H1 (cell line): ENCODE data around the gene AGBL4. TPM values are rescaled to one million over a fixed set of nuclear protein-coding genes. Genes with fewer than 3 reads are reported as not detected.

ENCODE experiments used
- CTCF ChIA-PET: fragments of 300-600 bp; sonication (Branson Sonifier 250); formaldehyde crosslinking; loops from one replicate; lab custom pipeline; 2021; ENCODE audit not compliant: partially characterized antibody; lab: Charles Lee
- POLR2A ChIA-PET: fragments of 300-600 bp; sonication (Branson Sonifier 250); formaldehyde crosslinking; loops from one replicate; lab custom pipeline; 2021; ENCODE audit warnings: inconsistent platforms; ENCODE audit not compliant: partially characterized antibody; lab: Charles Lee
- DNase-seq, 2 experiments: peaks; one replicate each; pipeline versions ENCODE4 v3.0.0 to v3.0.0-alpha.2; 2010 to 2022; ENCODE audit warnings: low spot score in 2 of 2, low read depth in 1 of 2, mixed read lengths in 1 of 2
- FAIRE-seq: peaks from 2 replicates; lab custom pipeline; 2011; peaks lifted over from hg19 to GRCh38; lab: Jason Lieb, UNC
- H2AFZ ChIP-seq: 2 replicates; pipeline ENCODE4 v1.8.1; 2012; ENCODE audit warnings: low read length, inconsistent platforms
- H2AK5ac ChIP-seq: 2 replicates; pipeline ENCODE4 v1.6.1; 2013; ENCODE audit warnings: low read depth, low read length
- H2BK120ac ChIP-seq: replicated peaks from 2 replicates; pipeline ENCODE3; 2013; ENCODE audit warnings: low read depth, low read length, inconsistent platforms
- H2BK12ac ChIP-seq: 2 replicates; pipeline ENCODE4 v1.6.1; 2013; ENCODE audit warnings: low read depth, low read length
- H2BK15ac ChIP-seq: 2 replicates; pipeline ENCODE4 v1.6.1; 2013; ENCODE audit warnings: low read length
- H2BK20ac ChIP-seq: 2 replicates; pipeline ENCODE4 v1.6.1; 2013; ENCODE audit warnings: low read length
- H2BK5ac ChIP-seq: 2 replicates; pipeline ENCODE4 v1.6.1; 2013; ENCODE audit warnings: low read depth, low read length
- H3K14ac ChIP-seq: 2 replicates; pipeline ENCODE4 v1.6.1; 2013; ENCODE audit warnings: inconsistent platforms; ENCODE audit not compliant: insufficient read length
- H3K18ac ChIP-seq: 2 replicates; pipeline ENCODE4 v1.6.1; 2013; ENCODE audit warnings: low read length; ENCODE audit errors: extremely low read depth
- H3K23ac ChIP-seq: 2 replicates; pipeline ENCODE4 v1.6.1; 2013; ENCODE audit warnings: inconsistent platforms; ENCODE audit not compliant: insufficient read length
- H3K23me2 ChIP-seq: 2 replicates; pipeline ENCODE4 v1.6.1; 2013; ENCODE audit warnings: low read depth, low read length
- H3K27ac ChIP-seq: 2 replicates; pipeline ENCODE4 v1.6.1; 2011; ENCODE audit warnings: low read depth, low read length, inconsistent platforms
- H3K27me3 ChIP-seq, 4 experiments: replicated peaks in 1 of 4; 1 replicate in 1 of 4; 2 replicates in 3 of 4; pipeline versions ENCODE4 v1.6.1 to v1.8.1; 2011 to 2013; ENCODE audit warnings: low read length in 3 of 4, mild to moderate bottlenecking in 3 of 4, inconsistent platforms in 2 of 4, mixed read lengths in 2 of 4, moderate library complexity in 1 of 4; ENCODE audit not compliant: control insufficient read depth in 3 of 4, insufficient read depth in 3 of 4; ENCODE audit errors: extremely low read depth in 1 of 4
- H3K36me3 ChIP-seq, 4 experiments: 2 replicates each; pipeline versions ENCODE4 v1.6.1 to v1.8.1; 2011 to 2013; ENCODE audit warnings: mild to moderate bottlenecking in 4 of 4, low read length in 3 of 4, moderate library complexity in 2 of 4, control low read depth in 1 of 4, inconsistent platforms in 1 of 4; ENCODE audit not compliant: insufficient read depth in 4 of 4, control insufficient read depth in 2 of 4
- H3K4ac ChIP-seq: replicated peaks from 2 replicates; pipeline ENCODE3; 2013; ENCODE audit warnings: low read length, low read depth, mixed read lengths, inconsistent platforms; ENCODE audit not compliant: insufficient read length
- H3K4me1 ChIP-seq, 4 experiments: replicated peaks in 1 of 4; 1 replicate in 1 of 4; 2 replicates in 3 of 4; pipeline versions ENCODE4 v1.6.1 to v1.8.1; 2011 to 2013; ENCODE audit warnings: low read length in 3 of 4, inconsistent platforms in 2 of 4, mixed read lengths in 1 of 4; ENCODE audit not compliant: insufficient read depth in 4 of 4, control insufficient read depth in 3 of 4
- H3K4me2 ChIP-seq, 2 experiments: 2 replicates each; pipeline versions ENCODE4 v1.6.1 to v1.8.1; 2011 to 2013; ENCODE audit warnings: low read depth in 2 of 2, low read length in 2 of 2, control low read depth in 1 of 2, inconsistent platforms in 1 of 2, mild to moderate bottlenecking in 1 of 2; ENCODE audit not compliant: insufficient read depth in 1 of 2
- H3K4me3 ChIP-seq, 4 experiments: fragments of 200-600, 300-600 bp in 1 of 4; sonication (generic), shearing (Covaris generic), sonication (Bioruptor Twin) in 1 of 4; 2 replicates each; pipeline versions ENCODE4 v1.5.1 to v1.8.1; 2011 to 2016; ENCODE audit warnings: low read length in 4 of 4, low read depth in 3 of 4, control low read depth in 2 of 4, inconsistent platforms in 2 of 4, mild to moderate bottlenecking in 2 of 4, mixed read lengths in 1 of 4, moderate library complexity in 1 of 4; ENCODE audit not compliant: insufficient read depth in 2 of 4; ENCODE audit errors: extremely low read depth in 1 of 4
- H3K56ac ChIP-seq: replicated peaks from 2 replicates; pipeline ENCODE3; 2013; ENCODE audit warnings: low read depth, mild to moderate bottlenecking, mixed read lengths, low read length, inconsistent platforms; ENCODE audit not compliant: insufficient read length
- H3K79me1 ChIP-seq: 2 replicates; pipeline ENCODE4 v1.6.1; 2013; ENCODE audit warnings: low read depth, low read length, control low read depth
- H3K79me2 ChIP-seq, 2 experiments: 2 replicates each; pipeline versions ENCODE4 v1.6.1 to v1.8.1; 2012 to 2013; ENCODE audit warnings: low read length in 2 of 2, mild to moderate bottlenecking in 2 of 2, inconsistent platforms in 1 of 2; ENCODE audit not compliant: insufficient read depth in 2 of 2, control insufficient read depth in 1 of 2
- H3K9ac ChIP-seq, 4 experiments: replicated peaks in 1 of 4; 1 replicate in 1 of 4; 2 replicates in 3 of 4; pipeline versions ENCODE4 v1.6.1 to v1.8.1; 2011 to 2013; ENCODE audit warnings: low read depth in 3 of 4, low read length in 3 of 4, control low read depth in 2 of 4, mild to moderate bottlenecking in 2 of 4, moderate library complexity in 2 of 4, inconsistent platforms in 1 of 4; ENCODE audit errors: extremely low read depth in 1 of 4
- H3K9me3 ChIP-seq, 2 experiments: 2 replicates each; pipeline versions ENCODE4 v1.6.1 to v1.8.1; 2012 to 2013; ENCODE audit warnings: mild to moderate bottlenecking in 2 of 2, moderate library complexity in 2 of 2, control low read depth in 1 of 2, inconsistent platforms in 1 of 2, low read depth in 1 of 2, low read length in 1 of 2, mixed read lengths in 1 of 2; ENCODE audit not compliant: insufficient read depth in 2 of 2
- H4K20me1 ChIP-seq, 2 experiments: replicated peaks in 1 of 2; 2 replicates each; pipeline versions ENCODE3 to v1.8.1; 2011 to 2013; ENCODE audit warnings: inconsistent platforms in 2 of 2, low read length in 2 of 2, mild to moderate bottlenecking in 1 of 2; ENCODE audit not compliant: insufficient read depth in 2 of 2, control insufficient read depth in 1 of 2
- H4K5ac ChIP-seq: 2 replicates; pipeline ENCODE4 v1.6.1; 2013; ENCODE audit warnings: low read length, low read depth, mixed read lengths, inconsistent platforms; ENCODE audit not compliant: insufficient read length
- H4K8ac ChIP-seq: 2 replicates; pipeline ENCODE4 v1.8.0; 2013; ENCODE audit warnings: mild to moderate bottlenecking, moderate library complexity, low read length, inconsistent platforms; ENCODE audit not compliant: insufficient read depth; ENCODE audit errors: extremely low read depth
- H4K91ac ChIP-seq: replicated peaks from 2 replicates; pipeline ENCODE3; 2013; ENCODE audit warnings: low read length, mixed read lengths, inconsistent platforms; ENCODE audit not compliant: insufficient read length
- BCL11A ChIP-seq, 2 experiments: IDR thresholded peaks; one replicate each; pipeline ENCODE4 v1.6.1; 2011; ENCODE audit warnings: low read depth in 2 of 2, low read length in 2 of 2, mild to moderate bottlenecking in 2 of 2
- CBX8 ChIP-seq: fragments of 300-800, 300-1000 bp; sonication (generic); IDR thresholded peaks from 2 replicates; pipeline ENCODE4 v1.7.1; 2016; ENCODE audit warnings: low read depth, low read length, borderline replicate concordance
- CTBP2 ChIP-seq: IDR thresholded peaks from 2 replicates; pipeline ENCODE4 v1.7.0; 2011; ENCODE audit warnings: borderline replicate concordance, mild to moderate bottlenecking, moderate library complexity, mixed read lengths, low read length; ENCODE audit not compliant: insufficient read depth, insufficient read length
- E2F6 ChIP-seq: IDR thresholded peaks from 2 replicates; pipeline ENCODE4 v1.6.1; 2012; ENCODE audit warnings: inconsistent platforms
- EP300 ChIP-seq, 2 experiments: IDR thresholded peaks; 1 replicate in 1 of 2; 2 replicates in 1 of 2; pipeline ENCODE4 v1.6.1; 2011 to 2012; ENCODE audit warnings: low read depth in 2 of 2, low read length in 2 of 2, mild to moderate bottlenecking in 2 of 2, borderline replicate concordance in 1 of 2, inconsistent platforms in 1 of 2, moderate library complexity in 1 of 2
- EZH2 ChIP-seq: fragments of 200-600 bp; sonication (generic); IDR thresholded peaks from 2 replicates; pipeline ENCODE4 v1.7.1; 2012; ENCODE audit warnings: low read depth, mild to moderate bottlenecking, moderate library complexity, low read length, inconsistent platforms; ENCODE audit not compliant: severe bottlenecking
- JUN ChIP-seq: IDR thresholded peaks from 2 replicates; pipeline ENCODE4 v1.6.1; 2011; ENCODE audit warnings: low read depth, mild to moderate bottlenecking, improper control_type of control experiment, low read length
- NANOG ChIP-seq: IDR thresholded peaks from 2 replicates; pipeline ENCODE4 v1.6.1; 2011; ENCODE audit warnings: low read length, low read depth, mild to moderate bottlenecking, inconsistent platforms; ENCODE audit not compliant: insufficient read depth, poor library complexity, severe bottlenecking
- POLR2A ChIP-seq, 2 experiments: IDR thresholded peaks; 1 replicate in 1 of 2; 2 replicates in 1 of 2; pipeline ENCODE4 v1.6.1; 2011; ENCODE audit warnings: low read depth in 2 of 2, low read length in 2 of 2, mild to moderate bottlenecking in 2 of 2; ENCODE audit errors: control extremely low read depth in 1 of 2
- SAP30 ChIP-seq: fragments of 300-600 bp; sonication (generic); IDR thresholded peaks from 2 replicates; pipeline ENCODE4 v1.7.1; 2012; ENCODE audit warnings: low read length, moderate library complexity, mild to moderate bottlenecking, inconsistent platforms; ENCODE audit not compliant: insufficient read depth, insufficient replicate concordance
- SP2 ChIP-seq: IDR thresholded peaks from 2 replicates; pipeline ENCODE4 v1.6.1; 2012; ENCODE audit warnings: mild to moderate bottlenecking, low read length, inconsistent platforms
- USF2 ChIP-seq: IDR thresholded peaks from 2 replicates; pipeline ENCODE4 v1.6.1; 2011; ENCODE audit warnings: low read length, improper control_type of control experiment
- WGBS, 2 experiments: shearing (Covaris generic) in 1 of 2; methylation state at CpG; one replicate each; pipeline versions ENCODE4 v1.1.6 to v1.1.7; 2013 to 2015; ENCODE audit warnings: low lambda C conversion rate in 2 of 2, mixed read lengths in 2 of 2, inconsistent platforms in 1 of 2, low coverage in 1 of 2, missing lambda C conversion rate in 1 of 2; ENCODE audit not compliant: insufficient replicate concordance in 2 of 2, insufficient coverage in 1 of 2, insufficient read length in 1 of 2; ENCODE audit errors: extremely low coverage in 1 of 2, missing lambda C conversion rate in 1 of 2; 5-methylcytosine and 5-hydroxymethylcytosine counted together
- polyA plus RNA-seq, 7 experiments: library from polyadenylated mRNA; depleted of rRNA in 3 of 7; stranded (reverse) in 5 of 7; unstranded in 2 of 7; fragments of >200 nt in 5 of 7; fragments of 200-250 nt in 2 of 7; gene quantifications; 1 replicate in 5 of 7; 2 replicates in 1 of 7; 4 replicates in 1 of 7; pipeline versions ENCODE4 v1.2.1 to v1.2.3, GENCODE V29; 2011 to 2013; ENCODE audit warnings: missing spikeins in 2 of 7, mixed read lengths in 2 of 7
- total RNA-seq: library from RNA; stranded (reverse); fragmentation: NEBNext Ultra II Directional; extraction: Animal tissue kit (Norgen Biotek cat#: 25700); gene quantifications from 2 replicates; pipeline ENCODE4 v1.2.1, GENCODE V29; 2021

The AGBL4 gene
- total and polyA plus RNA-seq, 2 of the 8 experiments (the other 6 are each of a cell fraction or from before 2014, with no cell fraction given): 0.41 to 0.45 TPM

GRCh38 chr1:49526672-49527071, 497.1 kb downstream of the AGBL4 start:
- no peaks in the 10 kb centered on the region for H4K20me1 ChIP-seq
- H3K36me3 ChIP-seq: no peaks in the 10 kb centered on the region
- ChIA-PET CTCF (interaction anchor here (0.5 kb wide), 1 partner anchor 575 kb away, joined by 4 read pairs; no protein-coding TSS in a partner anchor), POLR2A (no interaction called here)
- no peak overlapping the region for H3K14ac ChIP-seq
- H3K9me3 ChIP-seq: peaks cover 56 to 72% of the 10 kb centered on the region in 2 experiments
- H4K8ac ChIP-seq: no peak overlapping the region
- H3K27me3 ChIP-seq: no peaks in the 10 kb centered on the region
- no peak overlapping the region for H4K5ac ChIP-seq
- H3K23ac ChIP-seq: no peak overlapping the region
- no peaks in the 10 kb centered on the region for H3K23me2 ChIP-seq
- H3K4ac ChIP-seq: no peak overlapping the region
- no peak overlapping the region for H3K56ac ChIP-seq
- H2BK5ac ChIP-seq: no peak overlapping the region
- H3K79me1 ChIP-seq: no peaks in the 10 kb centered on the region
- no peak overlapping the region for H2BK12ac ChIP-seq
- no peak overlapping the region for H2AFZ ChIP-seq
- no peak overlapping the region for H3K4me2 ChIP-seq
- H2BK15ac ChIP-seq: no peak overlapping the region
- H2BK20ac ChIP-seq: no peak overlapping the region
- H3K18ac ChIP-seq: no peak overlapping the region
- no peak overlapping the region for H3K27ac ChIP-seq
- H4K91ac ChIP-seq: no peak overlapping the region
- H3K9ac ChIP-seq: no peak overlapping the region
- H3K4me3 ChIP-seq: no peak overlapping the region
- H2AK5ac ChIP-seq: no peak overlapping the region
- FAIRE-seq: no peak
- 91% methylated on average over 1 of the region's 1 CpG; no CpG with 5 or more reads in 1 of the 2 experiments for WGBS, 2 experiments
- no peak overlapping the region for H2BK120ac ChIP-seq
- no peaks in the 10 kb centered on the region for H3K4me1 ChIP-seq
- DNase-seq: no peak
- H3K79me2 ChIP-seq: no peaks in the 10 kb centered on the region
- no peak for TF ChIP-seq CTBP2
- no peak for TF ChIP-seq NANOG
- no peak for TF ChIP-seq USF2
- no peak for TF ChIP-seq SP2
- TF ChIP-seq EP300 (IDR thresholded peaks at IDR 0.05; ENCODE audit: borderline replicate concordance in 1 of 2, low read depth in 2 of 2, low read length in 2 of 2): no peak
- no peak for TF ChIP-seq BCL11A (IDR thresholded peaks at IDR 0.05; ENCODE audit: low read depth in 2 of 2, low read length in 2 of 2)
- TF ChIP-seq E2F6: no peak
- TF ChIP-seq POLR2A (IDR thresholded peaks at IDR 0.05; ENCODE audit: control extremely low read depth in 1 of 2, low read depth in 2 of 2, low read length in 2 of 2): no peak
- no peak for TF ChIP-seq SAP30
- no peak for TF ChIP-seq EZH2
- TF ChIP-seq CBX8: no peak
- TF ChIP-seq JUN: no peak
